HL-60 (cell line): ENCODE results near the gene ATMIN.

Source experiments
- DNase-seq, 2 experiments: peaks; one replicate each; pipeline ENCODE4 v3.0.0-alpha.2; 2010 to 2020; ENCODE audit warnings: low read depth in 1 of 2, low spot score in 1 of 2
- H3K27ac ChIP-seq: fragments of 250-450 bp; sonication (Bioruptor Pico); replicated peaks from 2 replicates; pipeline ENCODE4 v1.5.1; 2020; ENCODE audit warnings: mild to moderate bottlenecking, moderate library complexity
- H3K27me3 ChIP-seq: fragments of 250-450 bp; sonication (Bioruptor Pico); 2 replicates; pipeline ENCODE4 v1.5.1; 2021; ENCODE audit warnings: mild to moderate bottlenecking, moderate library complexity; ENCODE audit not compliant: insufficient read depth, poor library complexity, severe bottlenecking
- H3K4me3 ChIP-seq: replicated peaks from 2 replicates; pipeline ENCODE4 v1.5.1; 2011; ENCODE audit warnings: mild to moderate bottlenecking, control low read depth, low read length; ENCODE audit not compliant: insufficient read depth
- CTCF ChIP-seq: IDR thresholded peaks from one replicate; pipeline ENCODE4 v1.5.1; 2011; ENCODE audit warnings: low read length, control low read depth, inconsistent platforms; ENCODE audit not compliant: insufficient read depth
- GABPA ChIP-seq: IDR thresholded peaks from 2 replicates; pipeline ENCODE4 v1.6.1; 2012; ENCODE audit warnings: low read depth
- POLR2AphosphoS5 ChIP-seq: IDR thresholded peaks from 2 replicates; pipeline ENCODE4 v1.6.1; 2012; ENCODE audit warnings: low read depth
- REST ChIP-seq: IDR thresholded peaks from 2 replicates; pipeline ENCODE4 v1.6.1; 2012; ENCODE audit warnings: low read depth; ENCODE audit not compliant: insufficient replicate concordance
- SPI1 ChIP-seq: IDR thresholded peaks from 2 replicates; pipeline ENCODE4 v1.6.1; 2012; ENCODE audit warnings: low read depth, mild to moderate bottlenecking, borderline replicate concordance

The ATMIN gene

GRCh38 chr16:81067166-81067565 lies 31.5 kb downstream of the ATMIN start:
- Histone ChIP-seq H3K27me3 (no peaks in the 10 kb centered on the region), H3K27ac (no peak overlapping the region), H3K4me3 (no peak overlapping the region)
- no peak for TF ChIP-seq CTCF
- TF ChIP-seq SPI1: no peak
- TF ChIP-seq POLR2AphosphoS5: no peak
- no peak for TF ChIP-seq REST
- TF ChIP-seq GABPA: no peak
- no peak for DNase-seq

- no peaks in the 10 kb centered on the region for H3K27me3 ChIP-seq
- no peak for DNase-seq
- H3K27ac ChIP-seq: no peak overlapping the region
- no peak overlapping the region for H3K4me3 ChIP-seq
- TF ChIP-seq POLR2AphosphoS5 (no peak), CTCF (no peak), SPI1 (no peak), REST (no peak), GABPA (no peak)
Measured at GRCh38 chr16:81069063-81069462, 33.4 kb downstream of the ATMIN start.

GRCh38 chr16:81070979-81071378 lies 35.3 kb downstream of the ATMIN start:
- H3K27ac ChIP-seq: no peak overlapping the region
- H3K27me3 ChIP-seq: no peaks in the 10 kb centered on the region
- no peak for TF ChIP-seq CTCF
- no peak for TF ChIP-seq GABPA
- DNase-seq: no peak
- H3K4me3 ChIP-seq: no peak overlapping the region

- Histone ChIP-seq H3K27ac (no peak overlapping the region), H3K27me3 (no peaks in the 10 kb centered on the region), H3K4me3 (no peak overlapping the region)
- no peak for TF ChIP-seq GABPA
- no peak for TF ChIP-seq CTCF
- no peak for TF ChIP-seq REST
- peak; percentile 19 to 41 for DNase-seq
Measured at GRCh38 chr16:81071805-81072204, 36.2 kb downstream of the ATMIN start.
